ENCODE data around the gene NCBP3. TPM values are rescaled to one million over a fixed set of nuclear protein-coding genes. Genes with fewer than 3 reads are reported as not detected.

Gene NCBP3
- total RNA-seq, 5 donors from 2014 or later (not counting 1 experiment from before 2014, with no cell fraction given) = 35.6 to 55.5 (median 46.7) TPM

- H3K36me3 Mint-ChIP-seq = no peaks in the 10 kb centered on the region
Measured at GRCh38 chr17:3885271-3885670, 39.2 kb upstream of the NCBP3 start.

GRCh38 chr17:3884188-3884587 lies 38.1 kb upstream of the NCBP3 start:
- Histone ChIP-seq H3K4me1 (ENCODE audit: control insufficient read depth in 1 of 2, extremely low read depth in 1 of 2, insufficient read depth in 2 of 2, low read length in 2 of 2) (peaks cover 19 to 32% of the 10 kb centered on the region in 2 experiments), H3K4me3 (ENCODE audit: control insufficient read depth in 1 of 2, extremely low read depth in 1 of 2, low read length in 1 of 2) (no peak overlapping the region), H3K27me3 (replicated peaks in 1 of 2; ENCODE audit: control insufficient read depth in 2 of 2, extremely low read depth in 1 of 2, insufficient read depth in 2 of 2, low read length in 1 of 2) (no peaks in the 10 kb centered on the region), H3K36me3 (ENCODE audit: control insufficient read depth in 2 of 2, extremely low read depth in 1 of 2, insufficient read depth in 1 of 2, low read length in 1 of 2) (peaks cover 4 to 17% of the 10 kb centered on the region in 2 donors), H3K9me3 (no peaks in the 10 kb centered on the region), H3K27ac (ENCODE audit: low read length) (no peak overlapping the region)
- Mint-ChIP-seq H3K4me3 (no peak overlapping the region), H3K27ac (no peak overlapping the region), H3K4me1 (peaks cover 24 to 29% (median 28%) of the 10 kb centered on the region in 3 donors), H3K9me3 (no peaks in the 10 kb centered on the region), H3K36me3 (peaks cover 8% of the 10 kb centered on the region), H3K27me3 (no peaks in the 10 kb centered on the region)
- 93% methylated on average over 10 of the region's 12 CpGs for whole genome bisulfite sequencing (ENCODE audit: insufficient coverage)
- ATAC-seq (replicated peaks in 1 of 4) (no peak), DNase-seq (no peak)
- CTCF ChIA-PET = no interaction called here
- POLR2A ChIA-PET = no interaction called here

More at GRCh38 chr17:3885271-3885670, 39.2 kb upstream of the NCBP3 start:
- Mint-ChIP-seq H3K4me3 (no peak overlapping the region), H3K27ac (no peak overlapping the region), H3K27me3 (no peaks in the 10 kb centered on the region), H3K4me1 (peaks cover 26 to 30% (median 30%) of the 10 kb centered on the region in 3 donors), H3K9me3 (no peaks in the 10 kb centered on the region)
- no peak for DNase-seq
- ATAC-seq (replicated peaks in 1 of 4) = no peak
- ChIA-PET CTCF (interaction anchor here in 1 of 2 donors (0.9 kb wide), 1 partner anchor 39 kb away, joined by 3 read pairs; no protein-coding TSS in a partner anchor), POLR2A (no interaction called here)
- H3K4me3 ChIP-seq (ENCODE audit: control insufficient read depth in 1 of 2, extremely low read depth in 1 of 2, low read length in 1 of 2) = no peak overlapping the region
- H3K27ac ChIP-seq (ENCODE audit: low read length) = no peak overlapping the region
- peaks cover 19 to 32% of the 10 kb centered on the region in 2 experiments for H3K4me1 ChIP-seq (ENCODE audit: control insufficient read depth in 1 of 2, extremely low read depth in 1 of 2, insufficient read depth in 2 of 2, low read length in 2 of 2)
- H3K27me3 ChIP-seq (replicated peaks in 1 of 2; ENCODE audit: control insufficient read depth in 2 of 2, extremely low read depth in 1 of 2, insufficient read depth in 2 of 2, low read length in 1 of 2) = no peaks in the 10 kb centered on the region
- 91% methylated on average over 13 of the region's 14 CpGs for WGBS (ENCODE audit: insufficient coverage)
- peaks cover 4 to 15% of the 10 kb centered on the region in 2 donors for H3K36me3 ChIP-seq (ENCODE audit: control insufficient read depth in 2 of 2, extremely low read depth in 1 of 2, insufficient read depth in 1 of 2, low read length in 1 of 2)
- no peaks in the 10 kb centered on the region for H3K9me3 ChIP-seq

GRCh38 chr17:3882276-3882675 lies 36.2 kb upstream of the NCBP3 start:
- WGBS (ENCODE audit: insufficient coverage) = 82% methylated on average over 2 of the region's 4 CpGs
- peaks cover 13 to 17% (median 14%) of the 10 kb centered on the region in 3 donors for H3K4me1 Mint-ChIP-seq
- H3K9me3 Mint-ChIP-seq = no peaks in the 10 kb centered on the region
- Histone ChIP-seq H3K36me3 (ENCODE audit: control insufficient read depth in 2 of 2, extremely low read depth in 1 of 2, insufficient read depth in 1 of 2, low read length in 1 of 2) (peaks cover 4 to 19% of the 10 kb centered on the region in 2 donors), H3K27ac (ENCODE audit: low read length) (no peak overlapping the region), H3K4me3 (ENCODE audit: control insufficient read depth in 1 of 2, extremely low read depth in 1 of 2, low read length in 1 of 2) (no peak overlapping the region), H3K4me1 (ENCODE audit: control insufficient read depth in 1 of 2, extremely low read depth in 1 of 2, insufficient read depth in 2 of 2, low read length in 2 of 2) (peaks cover 7 to 17% of the 10 kb centered on the region in 2 experiments), H3K9me3 (no peaks in the 10 kb centered on the region), H3K27me3 (replicated peaks in 1 of 2; ENCODE audit: control insufficient read depth in 2 of 2, extremely low read depth in 1 of 2, insufficient read depth in 2 of 2, low read length in 1 of 2) (no peaks in the 10 kb centered on the region)
- CTCF ChIA-PET = no interaction called here
- ATAC-seq (replicated peaks in 1 of 4) = no peak
- no peak overlapping the region for H3K4me3 Mint-ChIP-seq
- H3K27ac Mint-ChIP-seq = no peak overlapping the region
- H3K27me3 Mint-ChIP-seq = no peaks in the 10 kb centered on the region
- no peak for DNase-seq
- peaks cover 12% of the 10 kb centered on the region for H3K36me3 Mint-ChIP-seq
- POLR2A ChIA-PET = no interaction called here

- H3K4me1 ChIP-seq (ENCODE audit: control insufficient read depth in 1 of 2, extremely low read depth in 1 of 2, insufficient read depth in 2 of 2, low read length in 2 of 2) = peaks cover 0 to 4% of the 10 kb centered on the region in 2 experiments
- H3K9me3 ChIP-seq = no peaks in the 10 kb centered on the region
- Mint-ChIP-seq H3K27ac (no peak overlapping the region), H3K27me3 (no peaks in the 10 kb centered on the region), H3K4me3 (no peak overlapping the region), H3K36me3 (peaks cover 12% of the 10 kb centered on the region), H3K4me1 (peaks cover under 1 to 4% (median under 1%) of the 10 kb centered on the region in 3 donors), H3K9me3 (no peaks in the 10 kb centered on the region)
- no peak overlapping the region for H3K27ac ChIP-seq (ENCODE audit: low read length)
- peaks cover 4 to 19% of the 10 kb centered on the region in 2 donors for H3K36me3 ChIP-seq (ENCODE audit: control insufficient read depth in 2 of 2, extremely low read depth in 1 of 2, insufficient read depth in 1 of 2, low read length in 1 of 2)
- H3K4me3 ChIP-seq (ENCODE audit: control insufficient read depth in 1 of 2, extremely low read depth in 1 of 2, low read length in 1 of 2) = no peak overlapping the region
- ATAC-seq (replicated peaks in 1 of 4) (no peak), DNase-seq (no peak)
- 87% methylated on average over 7 of the region's 7 CpGs for WGBS (ENCODE audit: insufficient coverage)
- CTCF ChIA-PET = no interaction called here
- no peaks in the 10 kb centered on the region for H3K27me3 ChIP-seq (replicated peaks in 1 of 2; ENCODE audit: control insufficient read depth in 2 of 2, extremely low read depth in 1 of 2, insufficient read depth in 2 of 2, low read length in 1 of 2)
- POLR2A ChIA-PET = no interaction called here
Measured at GRCh38 chr17:3880983-3881382, 34.9 kb upstream of the NCBP3 start.

- ChIA-PET POLR2A (no interaction called here), CTCF (interaction anchor here in 1 of 2 donors (0.6 kb wide), 1 partner anchor 36 kb away, joined by 7 read pairs; no protein-coding TSS in a partner anchor)
- ATAC-seq (replicated peaks in 1 of 4) = no peak
- Mint-ChIP-seq H3K36me3 (peaks cover 18% of the 10 kb centered on the region), H3K4me3 (no peak overlapping the region), H3K27me3 (no peaks in the 10 kb centered on the region), H3K9me3 (no peaks in the 10 kb centered on the region), H3K27ac (peak overlapping the region in 1 of 2 donors; percentile 28), H3K4me1 (peaks cover 0 to under 1% (median 0%) of the 10 kb centered on the region in 3 donors)
- Histone ChIP-seq H3K4me1 (ENCODE audit: control insufficient read depth in 1 of 2, extremely low read depth in 1 of 2, insufficient read depth in 2 of 2, low read length in 2 of 2) (no peaks in the 10 kb centered on the region), H3K36me3 (ENCODE audit: control insufficient read depth in 2 of 2, extremely low read depth in 1 of 2, insufficient read depth in 1 of 2, low read length in 1 of 2) (peaks cover 2 to 17% of the 10 kb centered on the region in 2 donors), H3K9me3 (no peaks in the 10 kb centered on the region), H3K27ac (ENCODE audit: low read length) (no peak overlapping the region), H3K27me3 (replicated peaks in 1 of 2; ENCODE audit: control insufficient read depth in 2 of 2, extremely low read depth in 1 of 2, insufficient read depth in 2 of 2, low read length in 1 of 2) (no peaks in the 10 kb centered on the region), H3K4me3 (ENCODE audit: control insufficient read depth in 1 of 2, extremely low read depth in 1 of 2, low read length in 1 of 2) (no peak overlapping the region)
- DNase-seq = no peak
- 96% methylated on average over 22 of the region's 25 CpGs for WGBS (ENCODE audit: insufficient coverage)
Measured at GRCh38 chr17:3879591-3880417, 33.8 kb upstream of the NCBP3 start.

GRCh38 chr17:3879186-3879585 lies 33.1 kb upstream of the NCBP3 start:
- Mint-ChIP-seq H3K36me3 (peaks cover 18% of the 10 kb centered on the region), H3K4me1 (no peaks in the 10 kb centered on the region), H3K27ac (peak overlapping the region in 1 of 2 donors; percentile 28), H3K27me3 (no peaks in the 10 kb centered on the region), H3K4me3 (no peak overlapping the region), H3K9me3 (no peaks in the 10 kb centered on the region)
- Histone ChIP-seq H3K4me1 (ENCODE audit: control insufficient read depth in 1 of 2, extremely low read depth in 1 of 2, insufficient read depth in 2 of 2, low read length in 2 of 2) (no peaks in the 10 kb centered on the region), H3K27me3 (replicated peaks in 1 of 2; ENCODE audit: control insufficient read depth in 2 of 2, extremely low read depth in 1 of 2, insufficient read depth in 2 of 2, low read length in 1 of 2) (no peaks in the 10 kb centered on the region), H3K9me3 (no peaks in the 10 kb centered on the region), H3K36me3 (ENCODE audit: control insufficient read depth in 2 of 2, extremely low read depth in 1 of 2, insufficient read depth in 1 of 2, low read length in 1 of 2) (peaks cover 0 to 14% of the 10 kb centered on the region in 2 donors), H3K4me3 (ENCODE audit: control insufficient read depth in 1 of 2, extremely low read depth in 1 of 2, low read length in 1 of 2) (no peak overlapping the region), H3K27ac (ENCODE audit: low read length) (no peak overlapping the region)
- ATAC-seq (replicated peaks in 1 of 4) (no peak), DNase-seq (no peak)
- POLR2A ChIA-PET = no interaction called here
- CTCF ChIA-PET = no interaction called here
- 69% methylated on average over 4 of the region's 5 CpGs for WGBS (ENCODE audit: insufficient coverage)
